ENCODE data around the gene PYDC1.

Gene PYDC1

GRCh38 chr16:31216422-31217135, at the start of gene PYDC1:
PYDC1 (minus strand) TSS chr16:31217135; CDS start chr16:31217028, 107 bp downstream.
- no peak for DNase-seq
- peaks cover 38% of the 10 kb centered on the region for H3K27me3 ChIP-seq (replicated peaks)
- H3K36me3 ChIP-seq (replicated peaks), result no peaks in the 10 kb centered on the region
- no peak for TF ChIP-seq CTCF (IDR thresholded peaks at IDR 0.05; ENCODE audit: low read depth, low read length, missing control alignments)
- in situ Hi-C loops (cut with HindIII; ENCODE audit: low pct_ligation_motif_present, low sequenced_read_pairs), result no loop called here
- H3K27ac ChIP-seq, result no peak within 1 kb of the TSS
- no peak within 1 kb of the TSS for H3K4me3 ChIP-seq (ENCODE audit: low read depth, low read length)

GRCh38 chr16:31265329-31266245, 48.7 kb upstream of the PYDC1 start:
- Histone ChIP-seq H3K27ac (no peak overlapping the region), H3K36me3 (replicated peaks) (no peaks in the 10 kb centered on the region), H3K27me3 (replicated peaks) (no peaks in the 10 kb centered on the region), H3K4me3 (ENCODE audit: low read depth, low read length) (no peak overlapping the region)
- in situ Hi-C loops (cut with HindIII; ENCODE audit: low pct_ligation_motif_present, low sequenced_read_pairs), result no loop called here
- peak; percentile 52 for DNase-seq
- TF ChIP-seq CTCF (IDR thresholded peaks at IDR 0.05; ENCODE audit: low read depth, low read length, missing control alignments), result no peak

- in situ Hi-C loops (cut with HindIII; ENCODE audit: low pct_ligation_motif_present, low sequenced_read_pairs), result no loop called here
- H3K4me3 ChIP-seq (ENCODE audit: low read depth, low read length), result no peak overlapping the region
- H3K27me3 ChIP-seq (replicated peaks), result no peaks in the 10 kb centered on the region
- no peak for TF ChIP-seq CTCF (IDR thresholded peaks at IDR 0.05; ENCODE audit: low read depth, low read length, missing control alignments)
- DNase-seq, result no peak
- no peaks in the 10 kb centered on the region for H3K36me3 ChIP-seq (replicated peaks)
- no peak overlapping the region for H3K27ac ChIP-seq
These were observed 45.1 kb upstream of the PYDC1 start for GRCh38 chr16:31262084-31262483.

- in situ Hi-C loops (cut with HindIII; ENCODE audit: low pct_ligation_motif_present, low sequenced_read_pairs), result no loop called here
- Histone ChIP-seq H3K36me3 (replicated peaks) (no peaks in the 10 kb centered on the region), H3K27me3 (replicated peaks) (no peaks in the 10 kb centered on the region), H3K4me3 (ENCODE audit: low read depth, low read length) (no peak overlapping the region), H3K27ac (no peak overlapping the region)
- no peak for DNase-seq
- no peak for TF ChIP-seq CTCF (IDR thresholded peaks at IDR 0.05; ENCODE audit: low read depth, low read length, missing control alignments)
These were observed 43.4 kb upstream of the PYDC1 start for GRCh38 chr16:31260136-31260931.

GRCh38 chr16:31258366-31258765, 41.4 kb upstream of the PYDC1 start:
- Histone ChIP-seq H3K36me3 (replicated peaks) (no peaks in the 10 kb centered on the region), H3K27ac (no peak overlapping the region), H3K27me3 (replicated peaks) (no peaks in the 10 kb centered on the region), H3K4me3 (ENCODE audit: low read depth, low read length) (no peak overlapping the region)
- in situ Hi-C loops (cut with HindIII; ENCODE audit: low pct_ligation_motif_present, low sequenced_read_pairs), result no loop called here
- no peak for DNase-seq
- no peak for TF ChIP-seq CTCF (IDR thresholded peaks at IDR 0.05; ENCODE audit: low read depth, low read length, missing control alignments)

All from brain microvascular endothelial cell (primary cell).